Testis (tissue), 2 donors: ENCODE measurements around the gene AHR.

Experiments
- CTCF ChIP-seq, 3 experiments: fragments of 450-650 bp in 2 of 3; fragments of 200-600 bp in 1 of 3; sonication (generic) in 1 of 3; IDR thresholded peaks; one replicate each; pipeline ENCODE4 v1.5.1; 2016 to 2019; ENCODE audit warnings: antibody characterized with exemption in 3 of 3, mild to moderate bottlenecking in 2 of 3, moderate library complexity in 1 of 3
- POLR2A ChIP-seq: fragments of 450-650 bp; IDR thresholded peaks from one replicate; pipeline ENCODE4 v1.6.1; 2017; ENCODE audit warnings: antibody characterized with exemption, mild to moderate bottlenecking, moderate library complexity

GRCh38 chr7:17374157-17374556 lies 75.7 kb downstream of the AHR start:
- no peak for TF ChIP-seq CTCF (IDR thresholded peaks at IDR 0.05)
- no peak for TF ChIP-seq POLR2A
